ENCODE data around the gene UBE2J2. TPM values are rescaled to one million over a fixed set of nuclear protein-coding genes. Genes with fewer than 3 reads are reported as not detected.

UBE2J2 gene
- total RNA-seq, 1 donor from 2014 or later = 56.7 TPM

DNA sequence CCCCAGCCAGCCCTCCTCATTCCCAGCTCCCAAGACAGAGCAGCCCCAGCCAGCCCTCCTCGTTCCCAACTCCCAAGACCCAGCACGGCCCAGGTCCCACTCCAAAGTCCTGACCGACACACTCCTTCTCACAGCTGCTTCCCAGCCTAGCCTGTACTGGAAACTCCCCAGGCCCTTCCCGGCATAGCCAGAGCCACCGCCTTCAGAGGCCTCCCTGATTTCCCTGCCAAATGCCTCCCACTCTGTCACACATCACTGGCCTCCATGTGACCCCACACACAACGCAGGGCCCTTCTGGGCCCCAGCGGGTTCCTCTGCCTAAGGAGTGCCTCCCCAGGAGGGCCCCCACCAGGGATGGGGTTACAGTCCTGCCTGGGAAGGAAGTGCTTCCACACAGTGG, 2.8 kb downstream of the UBE2J2 start:
- TF ChIP-seq POLR2A (IDR thresholded peaks at IDR 0.05) (no peak), POLR2AphosphoS5 (IDR thresholded peaks at IDR 0.05; ENCODE audit: insufficient read depth in 1 of 2, low read depth in 1 of 2) (no peak)
- TF ChIP-seq, protein P1, sequence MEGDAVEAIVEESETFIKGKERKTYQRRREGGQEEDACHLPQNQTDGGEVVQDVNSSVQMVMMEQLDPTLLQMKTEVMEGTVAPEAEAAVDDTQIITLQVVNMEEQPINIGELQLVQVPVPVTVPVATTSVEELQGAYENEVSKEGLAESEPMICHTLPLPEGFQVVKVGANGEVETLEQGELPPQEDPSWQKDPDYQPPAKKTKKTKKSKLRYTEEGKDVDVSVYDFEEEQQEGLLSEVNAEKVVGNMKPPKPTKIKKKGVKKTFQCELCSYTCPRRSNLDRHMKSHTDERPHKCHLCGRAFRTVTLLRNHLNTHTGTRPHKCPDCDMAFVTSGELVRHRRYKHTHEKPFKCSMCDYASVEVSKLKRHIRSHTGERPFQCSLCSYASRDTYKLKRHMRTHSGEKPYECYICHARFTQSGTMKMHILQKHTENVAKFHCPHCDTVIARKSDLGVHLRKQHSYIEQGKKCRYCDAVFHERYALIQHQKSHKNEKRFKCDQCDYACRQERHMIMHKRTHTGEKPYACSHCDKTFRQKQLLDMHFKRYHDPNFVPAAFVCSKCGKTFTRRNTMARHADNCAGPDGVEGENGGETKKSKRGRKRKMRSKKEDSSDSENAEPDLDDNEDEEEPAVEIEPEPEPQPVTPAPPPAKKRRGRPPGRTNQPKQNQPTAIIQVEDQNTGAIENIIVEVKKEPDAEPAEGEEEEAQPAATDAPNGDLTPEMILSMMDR (IDR thresholded peaks at IDR 0.05) = no peak
- no peak for DNase-seq (ENCODE audit: extremely low spot score in 2 of 2)
- peaks cover 56% of the 10 kb centered on the region for H3K4me1 ChIP-seq
- intact Hi-C loops (cut with DNase I) = no loop called here
- H3K36me3 ChIP-seq = peaks cover 0 to 18% of the 10 kb centered on the region in 2 donors
- no peaks in the 10 kb centered on the region for H3K27me3 ChIP-seq
- H3K9me3 ChIP-seq = no peaks in the 10 kb centered on the region
- H3K27ac ChIP-seq = no peak overlapping the region
- peak overlapping the region in 1 of 2 donors; percentile 21 for H3K4me3 ChIP-seq

DNA sequence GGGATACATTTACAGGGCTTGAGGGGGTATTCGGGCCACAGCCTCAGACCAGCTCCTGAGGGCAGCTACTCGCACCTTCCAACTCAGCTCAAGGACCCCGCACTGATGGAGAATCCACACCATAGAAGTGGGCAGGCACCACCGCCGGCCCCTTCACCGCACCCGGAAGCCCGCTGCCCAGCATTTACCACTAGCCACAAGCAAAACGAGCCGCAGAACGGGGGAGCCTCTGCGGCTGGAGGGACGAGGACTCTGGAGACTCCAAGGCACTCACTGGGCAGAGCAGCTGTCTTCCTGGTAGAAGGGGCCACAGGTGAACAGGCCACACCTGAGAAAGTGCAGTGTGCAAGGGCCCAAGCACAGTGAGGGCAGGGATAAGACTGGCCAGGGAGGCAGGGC, 5.4 kb downstream of the UBE2J2 start:
- TF ChIP-seq POLR2AphosphoS5 (IDR thresholded peaks at IDR 0.05; ENCODE audit: insufficient read depth in 1 of 2, low read depth in 1 of 2) = no peak
- TF ChIP-seq, protein P1 (IDR thresholded peaks at IDR 0.05) = no peak
- no peak for TF ChIP-seq POLR2A (IDR thresholded peaks at IDR 0.05)
- Histone ChIP-seq H3K4me1 (peaks cover 41% of the 10 kb centered on the region), H3K36me3 (peaks cover 0 to 36% of the 10 kb centered on the region in 2 donors), H3K27me3 (no peaks in the 10 kb centered on the region), H3K4me3 (no peak overlapping the region), H3K9me3 (no peaks in the 10 kb centered on the region), H3K27ac (no peak overlapping the region)
- intact Hi-C loops (cut with DNase I) = no loop called here
- DNase-seq (ENCODE audit: extremely low spot score in 2 of 2) = no peak

DNA sequence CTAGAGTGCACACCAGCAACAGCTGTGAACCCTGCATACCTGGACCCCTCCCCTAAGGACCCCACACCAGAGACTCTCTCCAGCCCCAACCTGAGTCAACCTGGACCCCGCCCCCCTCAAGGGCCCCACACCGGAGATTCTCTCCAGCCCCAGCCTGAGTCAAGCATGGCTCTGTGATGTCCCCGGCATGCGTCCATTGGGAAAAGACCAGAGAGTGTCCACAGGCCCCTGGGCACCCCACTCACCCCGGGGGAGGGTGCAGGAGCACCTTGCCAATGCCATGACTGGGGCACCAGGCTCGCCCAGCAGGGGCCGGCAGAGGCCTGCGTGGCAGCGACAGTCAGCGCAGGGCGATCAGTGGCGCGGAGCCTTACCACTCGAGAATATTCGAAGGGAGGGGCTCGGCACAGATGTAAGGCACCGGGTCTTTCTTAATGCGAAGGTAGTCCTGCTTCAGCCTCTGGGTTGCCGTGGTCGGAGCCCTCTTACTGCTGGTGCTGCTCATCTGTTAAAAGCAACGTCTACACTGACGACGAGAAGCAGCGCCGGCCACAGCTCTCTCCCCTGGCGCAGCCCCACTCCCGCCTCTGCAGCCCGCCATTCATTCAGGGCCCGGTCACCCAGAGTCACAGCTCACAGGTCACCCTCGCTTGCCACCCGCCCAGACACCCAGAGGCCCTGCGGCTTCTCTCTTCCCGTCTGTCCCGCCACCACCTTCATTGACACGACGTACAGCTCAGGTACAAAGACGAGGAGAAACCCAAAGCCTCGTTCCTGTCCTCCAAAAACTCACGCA, 6.0 kb downstream of the UBE2J2 start:
- intact Hi-C loops (cut with DNase I) = no loop called here
- H3K27me3 ChIP-seq = no peaks in the 10 kb centered on the region
- H3K4me1 ChIP-seq = peaks cover 36% of the 10 kb centered on the region
- H3K4me3 ChIP-seq = no peak overlapping the region
- TF ChIP-seq POLR2AphosphoS5 (IDR thresholded peaks at IDR 0.05; ENCODE audit: insufficient read depth in 1 of 2, low read depth in 1 of 2) (no peak), POLR2A (IDR thresholded peaks at IDR 0.05) (no peak)
- TF ChIP-seq, protein P1 (IDR thresholded peaks at IDR 0.05) = no peak
- peaks cover 0 to 42% of the 10 kb centered on the region in 2 donors for H3K36me3 ChIP-seq
- H3K27ac ChIP-seq = no peak overlapping the region
- H3K9me3 ChIP-seq = no peaks in the 10 kb centered on the region
- no peak for DNase-seq (ENCODE audit: extremely low spot score in 2 of 2)

DNA sequence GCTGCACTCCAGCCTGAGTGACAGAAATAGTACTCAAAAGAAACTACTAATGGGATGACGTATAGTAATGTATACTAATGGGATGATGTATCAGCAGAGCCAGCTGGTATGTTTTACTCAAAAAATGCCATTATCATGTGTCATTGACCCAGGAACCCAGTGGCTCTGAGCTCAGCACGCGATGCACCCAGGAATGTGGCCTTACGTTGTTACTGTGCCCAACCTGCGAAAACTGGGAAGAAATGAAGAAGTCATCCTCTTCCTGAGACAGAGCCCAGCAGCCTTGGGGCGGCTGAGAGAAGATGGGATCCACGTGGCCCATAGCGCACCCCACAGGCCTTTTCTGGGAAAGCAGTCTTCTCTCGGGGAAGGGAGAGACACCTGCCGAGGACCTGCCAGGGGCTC, 8.8 kb downstream of the UBE2J2 start:
- Histone ChIP-seq H3K4me1 (peaks cover 8% of the 10 kb centered on the region), H3K9me3 (no peaks in the 10 kb centered on the region), H3K36me3 (peaks cover 0 to 61% of the 10 kb centered on the region in 2 donors), H3K27me3 (no peaks in the 10 kb centered on the region), H3K4me3 (no peak overlapping the region), H3K27ac (no peak overlapping the region)
- no peak for DNase-seq (ENCODE audit: extremely low spot score in 2 of 2)
- TF ChIP-seq, protein P1 (IDR thresholded peaks at IDR 0.05) = no peak
- no peak for TF ChIP-seq POLR2A (IDR thresholded peaks at IDR 0.05)
- no peak for TF ChIP-seq POLR2AphosphoS5 (IDR thresholded peaks at IDR 0.05; ENCODE audit: insufficient read depth in 1 of 2, low read depth in 1 of 2)
- intact Hi-C loops (cut with DNase I) = no loop called here

DNA sequence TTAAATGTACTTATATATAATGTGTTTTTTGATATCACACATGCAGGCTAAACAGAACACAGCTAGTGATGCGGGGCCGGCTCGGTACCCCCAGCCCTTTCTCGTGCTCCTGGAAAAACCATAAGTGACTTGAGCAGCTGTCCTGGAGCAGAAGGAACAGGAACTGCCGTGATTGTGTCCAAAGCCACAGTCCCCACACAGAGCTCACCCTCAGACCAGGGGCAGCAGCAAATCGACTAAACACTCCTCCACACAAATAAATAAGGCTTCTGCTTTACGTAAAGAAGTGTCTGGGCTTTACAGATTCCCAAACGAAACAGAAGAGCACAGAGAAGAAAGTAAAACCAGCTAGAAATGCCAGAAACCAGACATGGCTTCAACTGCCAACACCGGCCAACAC, 9.6 kb downstream of the UBE2J2 start:
- TF ChIP-seq POLR2A (IDR thresholded peaks at IDR 0.05) (no peak), POLR2AphosphoS5 (IDR thresholded peaks at IDR 0.05; ENCODE audit: insufficient read depth in 1 of 2, low read depth in 1 of 2) (no peak)
- TF ChIP-seq, protein P1 (IDR thresholded peaks at IDR 0.05) = no peak
- H3K36me3 ChIP-seq = peaks cover 0 to 64% of the 10 kb centered on the region in 2 donors
- no peak overlapping the region for H3K27ac ChIP-seq
- intact Hi-C loops (cut with DNase I) = no loop called here
- no peaks in the 10 kb centered on the region for H3K9me3 ChIP-seq
- H3K4me3 ChIP-seq = no peak overlapping the region
- H3K4me1 ChIP-seq = no peaks in the 10 kb centered on the region
- no peaks in the 10 kb centered on the region for H3K27me3 ChIP-seq
- DNase-seq (ENCODE audit: extremely low spot score in 2 of 2) = no peak
